ENCODE data around the gene DAZAP1. TPM values are rescaled to one million over a fixed set of nuclear protein-coding genes. Genes with fewer than 3 reads are reported as not detected.

The DAZAP1 gene
- total RNA-seq, 2 experiments from 2014 or later, result 128 to 133 TPM

DNA sequence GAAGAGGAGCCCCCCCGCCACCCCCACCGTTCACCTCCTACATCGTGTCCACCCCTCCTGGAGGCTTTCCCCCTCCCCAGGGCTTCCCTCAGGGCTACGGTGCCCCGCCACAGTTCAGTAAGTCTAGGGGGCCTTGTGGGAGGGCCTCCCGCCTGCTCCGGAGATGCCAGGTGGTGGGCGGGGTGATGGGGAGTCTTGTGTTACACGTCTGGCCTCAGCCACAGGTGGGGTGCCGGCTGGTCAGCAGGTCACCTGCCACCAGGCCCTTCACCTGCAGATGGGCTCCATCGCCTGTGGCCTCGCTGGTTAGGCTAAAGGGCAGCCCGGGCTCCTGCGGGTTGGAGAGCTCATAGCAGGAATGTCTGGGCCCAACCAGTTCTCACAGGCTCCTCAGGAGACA lies 22.9 kb downstream of the DAZAP1 start:
- H3K9me3 ChIP-seq (ENCODE audit: control insufficient read depth in 1 of 2, insufficient read depth in 1 of 2, low read length in 2 of 2), result no peaks in the 10 kb centered on the region
- ATAC-seq (ENCODE audit: poor library complexity), result no peak
- ChIA-PET CTCF (no interaction called here), POLR2A (no interaction called here)
- H3K4me3 Mint-ChIP-seq, result no peak overlapping the region
- no peak overlapping the region for H3K27ac ChIP-seq (ENCODE audit: low read depth in 1 of 2, low read length in 2 of 2)
- no peak overlapping the region for H3K27ac Mint-ChIP-seq
- no peaks in the 10 kb centered on the region for H3K27me3 ChIP-seq (ENCODE audit: control insufficient read depth in 1 of 2, insufficient read depth in 2 of 2, low read length in 2 of 2)
- no peak for DNase-seq
- H3K9me3 Mint-ChIP-seq, result no peaks in the 10 kb centered on the region
- H3K4me3 ChIP-seq (ENCODE audit: low read length), result no peak overlapping the region
- no peaks in the 10 kb centered on the region for H3K27me3 Mint-ChIP-seq
- peaks cover 53% of the 10 kb centered on the region for H3K36me3 Mint-ChIP-seq (ENCODE audit: low read depth)
- H3K36me3 ChIP-seq (ENCODE audit: insufficient read depth, low read length), result peaks cover 82% of the 10 kb centered on the region
- H3K4me1 ChIP-seq (ENCODE audit: insufficient read depth, low read length), result no peaks in the 10 kb centered on the region
- intact Hi-C loops (cut with DNase I, micrococcal nuclease), result no loop called here
- no peaks in the 10 kb centered on the region for H3K4me1 Mint-ChIP-seq (ENCODE audit: low read depth)
- TF ChIP-seq, protein P1, sequence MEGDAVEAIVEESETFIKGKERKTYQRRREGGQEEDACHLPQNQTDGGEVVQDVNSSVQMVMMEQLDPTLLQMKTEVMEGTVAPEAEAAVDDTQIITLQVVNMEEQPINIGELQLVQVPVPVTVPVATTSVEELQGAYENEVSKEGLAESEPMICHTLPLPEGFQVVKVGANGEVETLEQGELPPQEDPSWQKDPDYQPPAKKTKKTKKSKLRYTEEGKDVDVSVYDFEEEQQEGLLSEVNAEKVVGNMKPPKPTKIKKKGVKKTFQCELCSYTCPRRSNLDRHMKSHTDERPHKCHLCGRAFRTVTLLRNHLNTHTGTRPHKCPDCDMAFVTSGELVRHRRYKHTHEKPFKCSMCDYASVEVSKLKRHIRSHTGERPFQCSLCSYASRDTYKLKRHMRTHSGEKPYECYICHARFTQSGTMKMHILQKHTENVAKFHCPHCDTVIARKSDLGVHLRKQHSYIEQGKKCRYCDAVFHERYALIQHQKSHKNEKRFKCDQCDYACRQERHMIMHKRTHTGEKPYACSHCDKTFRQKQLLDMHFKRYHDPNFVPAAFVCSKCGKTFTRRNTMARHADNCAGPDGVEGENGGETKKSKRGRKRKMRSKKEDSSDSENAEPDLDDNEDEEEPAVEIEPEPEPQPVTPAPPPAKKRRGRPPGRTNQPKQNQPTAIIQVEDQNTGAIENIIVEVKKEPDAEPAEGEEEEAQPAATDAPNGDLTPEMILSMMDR (IDR thresholded peaks at IDR 0.05), result no peak

DNA sequence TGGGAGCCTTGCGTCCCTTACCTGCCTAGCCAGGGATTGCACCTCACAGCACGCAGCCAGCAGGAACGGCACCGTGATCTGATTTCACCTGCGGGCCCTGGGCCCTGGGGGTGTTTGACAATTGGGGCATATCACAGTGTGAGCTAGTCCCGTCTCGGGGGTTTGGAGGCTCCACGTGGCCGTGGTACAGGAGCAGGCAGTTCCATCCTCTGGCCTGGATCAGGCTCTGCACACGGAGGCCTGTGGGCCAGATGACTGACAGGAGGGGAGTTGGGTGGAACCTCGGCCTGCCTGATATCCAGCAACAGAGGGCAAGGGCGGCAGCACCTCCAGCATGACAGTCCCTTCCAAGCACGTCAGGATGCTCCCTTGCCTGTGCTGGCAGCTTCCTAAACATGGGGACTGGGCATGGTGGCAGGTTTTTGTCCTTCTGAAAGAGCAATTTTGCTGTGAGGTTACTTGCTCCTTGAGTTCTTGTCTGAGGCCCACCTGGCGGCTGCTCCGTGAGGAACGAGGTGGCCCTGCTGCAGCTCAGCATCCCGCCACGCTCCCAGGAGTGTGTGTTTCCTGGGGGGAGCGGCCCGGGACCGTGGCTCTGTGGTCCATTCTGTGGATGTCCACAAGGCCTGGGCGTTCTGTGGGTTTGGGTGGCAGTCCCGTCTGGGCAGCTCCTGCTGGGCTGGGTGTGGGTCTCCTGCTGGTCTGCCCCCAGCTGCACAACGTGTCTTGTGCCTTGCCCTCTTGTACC lies 24.5 kb downstream of the DAZAP1 start:
- Mint-ChIP-seq H3K27ac (no peak overlapping the region), H3K4me3 (no peak overlapping the region), H3K27me3 (no peaks in the 10 kb centered on the region), H3K4me1 (ENCODE audit: low read depth) (no peaks in the 10 kb centered on the region), H3K9me3 (no peaks in the 10 kb centered on the region), H3K36me3 (ENCODE audit: low read depth) (peaks cover 41% of the 10 kb centered on the region)
- ChIA-PET POLR2A (no interaction called here), CTCF (no interaction called here)
- Histone ChIP-seq H3K27ac (ENCODE audit: low read depth in 1 of 2, low read length in 2 of 2) (no peak overlapping the region), H3K4me1 (ENCODE audit: insufficient read depth, low read length) (no peaks in the 10 kb centered on the region), H3K9me3 (ENCODE audit: control insufficient read depth in 1 of 2, insufficient read depth in 1 of 2, low read length in 2 of 2) (no peaks in the 10 kb centered on the region), H3K27me3 (ENCODE audit: control insufficient read depth in 1 of 2, insufficient read depth in 2 of 2, low read length in 2 of 2) (no peaks in the 10 kb centered on the region), H3K4me3 (ENCODE audit: low read length) (no peak overlapping the region), H3K36me3 (ENCODE audit: insufficient read depth, low read length) (peaks cover 66% of the 10 kb centered on the region)
- TF ChIP-seq, protein P1 (IDR thresholded peaks at IDR 0.05), result no peak
- DNase-seq (no peak), ATAC-seq (ENCODE audit: poor library complexity) (no peak)
- intact Hi-C loops (cut with DNase I, micrococcal nuclease), result no loop called here

DNA sequence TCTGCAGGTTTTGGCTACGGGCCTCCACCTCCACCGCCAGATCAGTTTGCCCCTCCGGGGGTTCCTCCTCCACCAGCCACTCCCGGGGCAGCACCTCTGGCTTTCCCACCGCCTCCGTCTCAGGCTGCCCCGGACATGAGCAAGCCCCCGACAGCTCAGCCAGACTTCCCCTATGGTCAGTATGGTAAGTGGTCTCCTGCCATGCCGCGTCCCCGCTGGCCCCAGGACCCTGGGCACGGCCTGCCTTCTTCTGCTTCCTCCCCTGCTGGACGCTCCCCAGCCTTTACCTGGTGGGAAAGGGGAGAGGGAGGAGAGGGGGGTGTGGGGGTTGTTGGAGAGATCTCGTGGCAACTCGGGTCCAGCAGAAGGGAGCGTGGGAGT lies 25.1 kb downstream of the DAZAP1 start:
- Histone ChIP-seq H3K27me3 (ENCODE audit: control insufficient read depth in 1 of 2, insufficient read depth in 2 of 2, low read length in 2 of 2) (no peaks in the 10 kb centered on the region), H3K36me3 (ENCODE audit: insufficient read depth, low read length) (peaks cover 63% of the 10 kb centered on the region), H3K4me3 (ENCODE audit: low read length) (no peak overlapping the region), H3K9me3 (ENCODE audit: control insufficient read depth in 1 of 2, insufficient read depth in 1 of 2, low read length in 2 of 2) (no peaks in the 10 kb centered on the region), H3K27ac (ENCODE audit: low read depth in 1 of 2, low read length in 2 of 2) (no peak overlapping the region), H3K4me1 (ENCODE audit: insufficient read depth, low read length) (no peaks in the 10 kb centered on the region)
- Mint-ChIP-seq H3K4me3 (no peak overlapping the region), H3K4me1 (ENCODE audit: low read depth) (no peaks in the 10 kb centered on the region), H3K9me3 (no peaks in the 10 kb centered on the region), H3K36me3 (ENCODE audit: low read depth) (peaks cover 36% of the 10 kb centered on the region), H3K27me3 (no peaks in the 10 kb centered on the region), H3K27ac (peak overlapping the region; percentile 20)
- TF ChIP-seq, protein P1 (IDR thresholded peaks at IDR 0.05), result no peak
- CTCF ChIA-PET, result no interaction called here
- ATAC-seq (ENCODE audit: poor library complexity) (no peak), DNase-seq (no peak)
- POLR2A ChIA-PET, result no interaction called here
- intact Hi-C loops (cut with DNase I, micrococcal nuclease), result no loop called here

All from CD4-positive, alpha-beta T cell (primary cell).